Activated CD4-positive, alpha-beta T cell treated with anti-CD3 and anti-CD28 coated beads, Interleukin-2, Interleukin-6, amounts not matched to agents 100 ng/mL and 50 ng/mL, durations not matched to agents 16 hours and 8 hours (primary cell): ENCODE data around the gene TRMU.
A peak's percentile ranks its signal among the peaks of the same experiment; 100 is the strongest.

Source experiments
- DNase-seq: peaks from one replicate; pipeline ENCODE4 v3.0.0-alpha.2; 2020

The TRMU gene

DNA sequence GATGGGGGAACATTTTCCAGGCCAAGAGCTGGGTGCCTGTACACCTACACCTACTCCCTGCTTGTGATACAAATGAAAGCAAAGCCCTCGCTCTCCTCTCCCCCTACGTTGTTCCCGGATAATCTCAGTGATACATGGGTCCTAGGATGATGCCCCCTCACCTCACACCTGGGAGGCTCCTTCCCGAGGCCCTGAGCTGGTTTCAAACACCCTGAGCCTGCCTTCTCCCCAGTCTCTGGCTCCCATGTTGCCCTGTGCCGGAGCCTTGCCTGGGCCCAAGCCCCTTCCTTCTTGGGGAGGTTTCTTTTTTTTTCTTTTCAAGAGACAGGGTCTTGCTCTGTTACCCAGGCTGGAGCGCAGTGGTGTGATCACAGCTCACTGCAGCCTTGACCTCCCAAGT, 23.3 kb downstream of the TRMU start:
- DNase-seq, result no peak

- no peak for DNase-seq
These were observed 23.8 kb downstream of the TRMU start for GRCh38 chr22:46359362-46359761.

DNA sequence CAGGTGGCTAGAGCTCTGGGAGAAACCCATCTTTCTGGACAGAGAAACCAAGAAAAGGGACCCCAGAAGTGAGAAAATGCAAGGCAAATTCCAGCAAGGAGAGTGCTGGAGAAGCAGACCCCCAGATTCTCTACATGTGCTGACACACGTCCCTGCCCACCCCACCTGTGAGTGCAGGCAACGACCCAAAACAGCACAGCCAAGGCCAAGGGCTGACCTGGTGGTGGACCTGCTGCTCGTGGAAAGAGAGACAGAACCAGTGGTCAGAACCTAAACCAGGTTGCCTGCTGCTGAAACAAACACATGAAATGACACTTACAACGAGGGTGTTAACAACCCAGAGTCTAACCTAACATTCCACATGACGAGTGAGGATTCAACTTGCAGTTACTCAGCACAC, 24.6 kb downstream of the TRMU start:
- no peak for DNase-seq

GRCh38 chr22:46360891-46361290, 25.4 kb downstream of the TRMU start:
- DNase-seq, result no peak

DNA sequence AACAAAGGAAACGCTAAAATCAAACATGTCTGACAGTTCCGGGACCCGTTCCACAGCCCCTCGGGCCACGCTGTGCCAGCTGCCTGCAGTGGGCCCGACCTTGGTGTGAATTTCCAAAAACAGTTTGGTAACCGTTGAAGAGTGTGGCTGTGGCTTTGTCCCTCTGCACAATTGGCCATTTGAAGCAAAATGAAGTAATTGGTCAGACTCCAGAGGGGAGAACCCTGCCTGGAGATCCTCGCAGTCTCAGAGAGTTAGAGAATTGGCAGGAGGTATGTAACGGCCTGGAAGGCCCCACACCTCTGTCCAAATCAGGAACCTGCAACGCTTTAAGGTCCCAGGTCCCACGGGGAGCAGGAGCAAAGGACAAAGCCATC, 26.3 kb downstream of the TRMU start:
- no peak for DNase-seq

GRCh38 chr22:46362203-46362933, 26.9 kb downstream of the TRMU start:
- DNase-seq, result no peak

DNA sequence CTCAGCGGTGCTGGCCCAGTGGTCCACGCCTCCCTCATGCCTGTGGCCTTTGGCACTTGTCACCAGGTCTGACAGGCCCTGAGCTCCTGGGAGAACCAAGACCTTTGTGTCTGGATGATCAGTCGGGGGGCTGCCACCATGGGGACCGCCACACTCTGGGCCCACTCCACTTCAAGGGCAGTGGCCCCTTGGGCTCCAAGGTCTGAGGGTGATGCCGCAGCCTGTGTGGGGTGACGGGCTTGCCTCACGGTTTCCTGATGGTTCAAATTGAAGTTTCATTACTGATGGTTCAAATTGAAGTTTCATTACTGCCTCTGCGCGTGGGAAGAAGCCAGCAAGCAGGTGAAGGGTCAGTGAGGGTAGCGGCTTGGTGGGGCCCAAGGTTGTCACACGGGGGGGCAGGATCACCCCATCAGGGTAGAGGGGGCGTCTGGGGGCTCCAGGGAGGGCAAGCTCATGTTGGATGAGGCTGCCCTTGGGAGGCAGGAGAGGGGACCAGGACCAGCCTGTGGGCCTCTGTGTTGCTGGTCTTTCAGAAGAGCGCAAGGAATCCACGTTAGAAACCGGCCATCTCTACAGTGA, 27.5 kb downstream of the TRMU start:
- DNase-seq, result no peak

DNA sequence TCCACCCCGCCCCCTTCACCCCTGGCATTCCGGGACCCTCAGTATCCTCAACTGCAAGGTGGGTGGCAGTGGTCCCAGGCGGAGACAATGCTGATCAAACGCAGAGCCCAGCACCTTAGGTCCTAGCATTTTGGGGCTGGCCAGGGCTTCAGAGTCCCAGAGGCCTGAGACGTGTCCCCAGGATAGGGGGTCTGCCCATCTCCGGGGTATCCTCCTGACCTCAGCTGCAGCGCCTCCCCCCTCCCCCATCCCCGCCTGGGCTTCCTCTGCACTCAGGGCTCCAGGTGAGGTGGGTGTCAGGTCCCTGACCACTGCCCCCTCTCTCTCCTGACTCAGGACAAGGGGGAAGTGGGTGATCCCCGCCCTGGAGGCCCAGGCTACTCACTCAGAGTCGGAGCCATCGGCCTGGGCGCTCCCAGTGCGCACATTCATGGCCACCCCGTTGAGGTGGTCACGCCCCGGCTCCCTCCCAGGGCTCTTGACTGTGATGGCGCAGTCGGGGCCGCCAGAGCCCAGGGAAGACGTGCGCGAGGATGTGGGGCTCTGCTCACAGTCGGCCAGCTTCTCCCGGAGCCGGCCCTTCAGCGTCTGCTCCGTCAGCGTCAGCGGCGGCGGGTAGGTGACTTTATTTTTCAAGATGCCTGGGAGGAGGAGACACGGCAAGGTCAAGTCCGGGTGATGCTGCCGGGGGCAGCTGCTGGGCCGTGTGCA, 28.3 kb downstream of the TRMU start:
- DNase-seq, result no peak

GRCh38 chr22:46364341-46365165, 29.0 kb downstream of the TRMU start:
- no peak for DNase-seq

DNA sequence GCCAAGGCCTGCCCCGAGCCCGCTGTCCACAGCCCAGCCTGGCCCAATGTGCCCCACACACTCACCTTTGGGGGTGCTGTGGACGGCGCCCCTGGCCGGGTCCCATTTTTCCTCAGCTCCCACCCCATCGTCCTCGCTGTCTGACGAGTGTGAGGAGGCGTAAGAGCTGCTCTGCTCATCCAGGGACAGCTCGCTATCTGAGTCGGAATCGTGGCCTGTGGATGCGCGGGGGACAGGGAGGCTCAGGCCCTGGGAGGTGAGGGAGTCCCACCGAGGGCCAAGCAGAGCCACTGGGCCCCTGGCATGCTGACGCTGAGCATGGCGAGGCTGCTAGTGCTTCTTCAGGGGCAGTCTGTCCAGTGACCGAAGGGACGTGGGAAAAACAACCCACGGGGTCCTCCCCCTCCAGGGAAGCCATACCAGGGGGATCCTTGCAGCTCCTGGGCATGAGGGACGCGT, 29.7 kb downstream of the TRMU start:
- no peak for DNase-seq

- DNase-seq, result no peak
These were observed 30.8 kb downstream of the TRMU start for GRCh38 chr22:46366327-46366731.

GRCh38 chr22:46366801-46367706, 31.5 kb downstream of the TRMU start:
- no peak for DNase-seq

GRCh38 chr22:46367707-46368191, 32.2 kb downstream of the TRMU start:
- DNase-seq, result peak; percentile 80

DNA sequence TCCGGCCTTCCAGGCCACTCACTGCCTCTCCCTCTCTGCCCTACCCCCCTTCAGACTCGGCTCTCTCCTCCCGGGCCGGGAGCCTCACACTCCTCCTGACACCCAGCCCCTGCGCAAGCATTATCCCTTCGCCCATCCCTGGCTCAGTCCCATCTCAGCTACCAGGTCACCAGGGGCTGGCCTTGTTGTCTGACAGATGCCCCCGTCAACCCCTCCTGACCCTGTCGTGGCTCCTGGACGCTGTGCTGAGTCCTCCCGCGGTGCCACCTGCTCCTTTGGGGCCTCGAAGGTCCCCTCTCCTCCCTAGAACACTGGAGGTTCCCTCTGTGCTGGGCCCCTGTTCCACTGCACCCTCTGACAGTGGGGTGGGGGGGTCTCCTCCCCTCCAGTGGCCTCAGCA, 32.9 kb downstream of the TRMU start:
- DNase-seq, result no peak

DNA sequence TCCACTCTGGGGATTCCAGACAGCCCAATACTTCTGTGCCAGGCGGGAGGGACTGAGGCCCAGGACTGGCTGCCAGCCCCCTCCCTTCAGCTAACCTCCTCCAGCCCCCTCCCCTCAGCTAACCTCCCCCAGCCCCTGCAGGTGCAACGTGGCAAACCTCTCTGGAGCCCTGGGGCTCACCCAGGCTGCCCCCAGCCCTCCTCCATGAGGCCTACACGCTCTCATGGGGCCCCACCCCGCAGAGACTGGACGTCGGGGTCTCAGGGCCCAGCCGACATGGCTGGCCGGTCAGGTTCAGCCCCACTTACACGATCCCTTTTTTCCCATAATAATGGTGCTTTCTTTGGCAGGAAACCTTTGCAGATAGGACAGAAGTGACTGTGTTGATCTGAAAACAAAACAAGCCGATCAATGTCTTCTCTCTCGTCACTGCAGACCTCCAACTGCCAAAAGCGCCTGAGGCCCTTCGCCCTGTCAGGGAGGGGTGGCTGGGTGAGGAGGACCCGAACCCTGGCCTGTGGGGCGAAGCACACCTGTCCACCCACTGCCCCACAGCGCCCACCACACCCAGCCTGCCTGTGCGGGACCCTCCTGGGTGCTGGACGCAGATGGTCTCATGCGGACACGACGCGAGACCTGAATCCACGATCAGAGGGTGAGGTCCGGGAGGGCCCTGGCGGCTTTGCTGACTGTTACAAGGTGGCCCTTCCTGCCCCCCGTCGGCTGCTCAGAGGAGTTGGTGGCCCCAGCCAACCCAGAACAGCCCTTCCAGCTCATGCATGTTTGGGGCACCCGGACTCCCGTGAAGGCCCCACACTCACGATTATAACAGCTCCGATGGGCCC, 33.6 kb downstream of the TRMU start:
- DNase-seq, result no peak

GRCh38 chr22:46369716-46370583, 34.4 kb downstream of the TRMU start:
- no peak for DNase-seq

DNA sequence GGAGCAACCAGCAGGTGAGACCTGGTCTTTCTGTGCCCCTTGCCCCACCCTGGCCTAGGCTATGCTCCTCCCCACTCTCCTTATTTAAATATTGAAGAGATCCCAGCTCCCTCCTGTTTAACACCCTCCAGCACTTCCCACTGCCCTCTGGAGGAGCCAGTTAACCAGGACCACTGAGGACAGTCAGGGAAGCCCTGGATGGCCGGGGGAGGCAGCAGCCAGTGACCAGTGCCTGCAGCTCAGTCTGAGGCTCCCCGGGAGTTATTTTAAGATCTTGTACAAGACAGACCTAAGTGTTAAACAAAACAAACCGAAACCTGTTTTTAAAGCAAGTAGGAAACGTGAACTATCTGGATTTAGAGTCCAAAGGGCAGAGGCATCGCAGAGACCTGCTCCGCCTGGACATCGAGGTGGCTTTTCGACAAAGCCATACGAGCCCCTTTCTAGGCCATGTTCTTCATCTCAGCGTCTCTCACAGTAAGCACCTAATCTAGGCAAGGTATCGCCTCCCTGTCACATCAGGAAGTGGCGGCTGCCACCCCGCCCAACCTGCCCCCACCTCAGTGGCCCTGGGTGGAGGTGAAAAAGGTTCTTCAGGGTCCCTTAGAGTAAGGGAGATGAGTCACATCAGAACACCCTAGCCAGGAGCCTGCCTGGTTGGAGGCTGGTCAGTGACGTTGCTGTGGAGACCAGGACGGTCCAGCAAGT, 35.2 kb downstream of the TRMU start:
- DNase-seq, result no peak

- no peak for DNase-seq
These were observed 36.2 kb downstream of the TRMU start for GRCh38 chr22:46371623-46372226.

GRCh38 chr22:46372686-46373085, 37.2 kb downstream of the TRMU start:
- no peak for DNase-seq
